IPS DF 4.7 (cell line): Measurements from ENCODE around the gene NDST3.
A peak's percentile ranks its signal among the peaks of the same experiment; 100 is the strongest.

ENCODE experiments used
- DNase-seq: peaks from one replicate; pipeline ENCODE4 v3.0.0-alpha.2; 2013; ENCODE audit warnings: low spot score; ENCODE audit errors: extremely low read depth

NDST3 gene

DNA sequence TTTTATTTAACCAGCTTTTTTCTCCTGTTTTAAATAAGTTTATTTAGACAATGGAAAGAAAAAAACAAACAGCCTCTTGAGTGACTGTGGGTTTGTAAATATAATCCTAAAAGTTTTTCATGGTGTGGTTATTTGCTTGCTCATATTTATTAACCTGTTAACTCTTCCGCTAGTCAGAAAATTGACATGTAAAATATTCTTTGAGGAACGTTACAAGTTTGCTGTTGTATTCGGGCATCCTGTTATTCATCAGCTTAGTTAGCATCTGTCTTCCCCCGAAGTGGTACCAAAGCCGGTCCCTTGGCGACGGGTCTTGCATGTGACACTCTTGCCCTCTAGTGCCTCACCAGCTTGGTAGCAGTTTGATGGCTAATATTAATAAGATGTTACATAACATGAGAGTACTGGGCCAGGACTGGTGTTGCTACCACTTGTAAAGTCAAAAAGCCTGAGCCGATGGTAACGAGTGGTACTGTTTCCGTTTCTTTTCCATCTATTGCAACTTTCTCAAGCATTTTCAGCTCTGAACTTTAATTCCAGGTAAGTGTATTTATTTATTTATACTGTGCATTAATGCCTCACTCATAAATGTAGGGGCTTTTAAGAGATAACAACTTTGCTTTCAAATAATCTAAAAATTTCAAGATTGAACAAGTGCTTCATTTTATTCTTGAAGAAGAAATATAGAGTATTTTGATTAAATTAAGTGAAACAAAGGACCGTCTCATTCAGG is at the start of gene NDST3:
NDST3 (plus strand) TSS at position 434 of the 733 bp plus-strand sequence. CDS start 19,425 bp downstream, outside the sequence.
- DNase-seq, result no peak

DNA sequence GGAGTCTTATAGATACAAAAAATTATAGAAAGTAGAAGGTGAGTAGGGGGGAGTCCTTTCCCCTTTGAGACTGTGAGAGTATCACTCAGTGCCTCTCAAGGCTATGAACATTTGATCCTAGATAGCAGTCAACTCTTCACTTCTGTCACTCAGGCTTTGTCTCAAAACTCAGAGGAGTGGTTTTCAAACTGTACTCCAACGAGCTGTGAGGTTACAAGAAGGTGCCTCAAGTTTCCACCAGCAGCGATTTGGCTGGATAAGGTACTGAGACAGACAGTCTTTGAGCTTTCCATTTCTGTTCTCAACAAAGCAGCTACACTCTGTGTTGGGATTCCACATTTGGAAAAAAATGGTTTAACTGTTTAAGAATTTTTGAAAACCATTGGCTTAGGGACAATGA is 48.0 kb upstream of the NDST3 start:
- no peak for DNase-seq

DNA sequence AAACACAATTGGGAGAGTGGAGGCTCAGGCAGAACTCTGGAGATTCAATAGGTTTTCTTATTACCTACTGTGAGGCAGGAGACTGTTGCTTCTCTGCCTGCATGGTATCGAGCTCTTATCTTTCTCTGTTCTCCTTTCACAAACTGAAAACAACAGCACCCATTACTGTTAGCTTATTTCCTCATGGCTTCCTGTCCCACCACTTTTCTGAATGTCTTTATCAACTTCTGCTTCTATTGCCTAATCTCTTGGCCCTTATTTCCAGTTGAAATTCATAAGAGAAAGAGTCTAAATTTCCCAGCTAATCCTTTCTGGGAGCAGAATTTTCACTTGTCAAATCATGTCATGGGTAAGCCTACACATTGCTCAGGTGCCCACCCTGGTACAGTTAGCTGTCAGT is 46.8 kb upstream of the NDST3 start:
- DNase-seq, result no peak

DNA sequence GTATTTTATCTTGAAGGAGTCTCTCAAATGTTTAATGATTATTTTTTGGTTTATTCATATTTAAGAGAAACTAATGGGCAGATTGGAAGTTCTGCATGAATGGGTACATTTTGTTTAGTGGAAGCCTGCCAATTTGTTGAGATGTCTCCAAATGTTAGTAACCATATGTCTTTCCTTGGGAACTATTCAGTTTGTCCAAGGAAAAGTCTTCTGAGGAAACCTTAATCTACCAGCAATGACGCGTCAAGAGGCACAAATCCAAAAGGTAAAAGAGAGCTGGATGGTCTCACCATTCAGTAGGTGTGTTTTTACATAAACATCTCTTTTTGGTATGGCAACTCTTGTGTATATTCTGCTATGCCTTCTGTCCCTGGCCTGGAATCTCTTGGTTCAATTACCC is 37.4 kb upstream of the NDST3 start:
- no peak for DNase-seq

DNA sequence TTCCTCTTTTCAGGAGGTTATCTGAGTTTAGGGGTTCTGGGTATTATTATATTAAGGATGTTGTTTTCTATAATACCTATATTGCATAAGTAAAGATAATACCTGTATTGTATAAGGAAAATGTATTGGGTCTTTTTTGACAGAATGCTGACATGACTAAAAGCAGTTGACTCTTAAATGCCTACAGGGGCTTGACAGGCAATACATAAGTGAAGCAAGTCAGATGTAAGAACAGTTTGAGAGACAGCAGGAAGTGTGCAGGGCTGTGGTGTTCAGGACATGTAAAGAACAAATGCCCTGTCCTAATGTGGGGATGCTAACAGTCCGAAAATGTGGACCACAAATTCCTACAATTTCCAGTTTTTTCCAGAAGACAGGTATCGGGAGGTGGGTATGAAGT is 30.2 kb upstream of the NDST3 start:
- DNase-seq, result no peak

DNA sequence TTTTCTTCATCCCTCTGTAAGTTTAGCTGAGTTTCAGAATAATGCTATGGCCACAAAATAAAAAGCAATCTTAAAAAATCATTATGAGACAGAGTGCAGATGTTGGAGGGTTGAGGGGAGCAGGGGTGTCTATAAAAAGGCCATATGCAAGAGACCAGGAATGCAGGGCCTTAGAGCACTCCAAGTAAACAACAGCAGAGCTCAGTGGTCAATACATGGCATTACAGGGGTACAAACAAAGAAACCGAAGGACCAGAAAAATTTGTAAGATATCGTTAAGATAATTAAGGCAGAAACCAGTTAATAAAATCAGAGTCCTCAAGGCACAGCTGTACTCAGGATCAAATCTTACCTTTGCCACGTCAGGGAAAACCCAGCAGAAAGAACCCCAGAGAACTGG is 28.4 kb upstream of the NDST3 start:
- DNase-seq, result no peak

DNA sequence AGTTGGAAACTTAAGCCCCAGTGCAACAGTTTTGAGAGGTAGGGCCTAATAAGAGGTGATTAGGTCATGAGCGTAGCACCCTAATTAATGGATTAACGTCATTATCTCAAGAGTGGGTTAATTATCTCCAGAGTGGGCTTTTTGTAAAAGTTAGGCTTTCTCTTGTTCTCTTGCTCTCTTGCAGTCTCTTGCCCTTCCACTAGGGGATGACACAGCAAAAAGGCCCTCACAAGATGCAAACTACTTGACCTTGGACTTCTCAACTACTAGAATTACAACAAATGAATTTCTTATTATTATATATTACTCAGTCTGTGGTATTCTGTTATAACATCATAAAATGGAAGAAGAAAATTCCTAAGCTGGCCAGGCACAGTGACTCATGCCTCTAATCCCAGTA is 22.1 kb upstream of the NDST3 start:
- DNase-seq, result no peak

DNA sequence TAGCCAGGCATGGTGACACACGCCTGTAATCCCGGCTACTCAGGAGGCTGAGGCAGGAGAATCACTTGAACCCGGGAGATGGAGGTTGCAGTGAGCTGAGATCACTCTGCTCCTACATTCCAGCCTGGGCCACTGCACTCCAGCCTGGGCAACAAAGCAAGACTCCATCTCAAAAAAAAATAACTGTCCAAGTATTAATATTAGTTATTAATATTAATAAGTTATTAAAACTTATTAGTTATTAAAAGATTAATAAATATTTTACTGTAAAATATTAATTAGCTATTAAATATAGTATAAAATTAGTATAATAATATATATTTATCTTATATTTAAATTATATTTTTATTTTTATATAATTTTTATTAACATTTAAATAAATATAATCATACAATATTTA is 19.5 kb upstream of the NDST3 start:
- no peak for DNase-seq

DNA sequence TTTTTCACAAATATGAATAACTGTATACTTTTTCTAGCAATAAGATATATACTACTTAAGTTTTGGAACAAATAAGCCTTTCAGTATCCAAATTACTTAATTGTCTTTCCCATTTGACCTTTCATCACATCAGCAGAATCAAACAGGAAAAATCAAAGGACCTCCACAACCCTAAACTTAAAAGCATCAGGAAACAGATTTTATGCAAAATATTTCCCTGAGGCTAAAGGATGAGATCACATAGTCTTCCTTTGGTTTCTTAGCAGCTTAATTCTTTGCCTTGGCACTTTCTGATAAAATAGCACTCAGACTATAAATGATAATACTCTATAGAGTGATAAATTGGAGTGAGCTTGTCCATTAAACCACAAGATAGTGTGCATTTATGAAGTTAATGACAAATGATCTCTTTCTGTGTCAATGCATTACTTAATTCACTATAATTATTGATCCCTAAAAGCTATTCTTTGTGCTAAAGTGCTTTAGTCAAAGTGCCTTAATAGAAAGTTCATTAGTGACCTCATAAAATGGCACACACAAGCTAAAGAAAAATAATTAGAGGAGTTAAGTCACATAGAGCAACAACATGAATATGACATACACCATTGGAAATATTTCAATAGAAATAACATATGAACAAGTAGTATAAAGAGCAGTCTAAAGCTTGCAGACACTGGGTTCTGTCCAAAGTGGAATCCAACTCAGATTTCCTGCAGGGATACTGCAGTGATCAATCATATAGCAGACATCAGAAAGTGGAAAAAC is 15.7 kb upstream of the NDST3 start:
- DNase-seq, result no peak

DNA sequence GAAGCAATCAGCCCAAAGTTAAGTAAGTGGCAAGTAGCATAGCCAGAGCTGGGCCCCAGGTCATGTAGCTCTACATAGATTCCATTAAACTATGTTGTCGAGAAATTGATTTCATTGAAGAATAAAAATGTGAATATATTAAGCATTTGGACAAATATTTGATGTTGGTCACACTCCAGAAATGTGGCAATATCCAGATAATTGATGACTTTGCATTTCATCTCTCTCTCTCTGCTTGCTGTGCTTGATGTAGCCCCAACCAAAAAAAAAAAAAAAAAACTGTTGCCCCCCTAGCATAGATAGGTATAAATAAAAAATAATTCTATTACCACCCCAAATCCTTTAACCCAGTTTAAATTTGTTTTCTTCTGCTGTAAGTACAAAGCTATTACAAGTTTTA is 7.5 kb upstream of the NDST3 start:
- DNase-seq, result no peak

DNA sequence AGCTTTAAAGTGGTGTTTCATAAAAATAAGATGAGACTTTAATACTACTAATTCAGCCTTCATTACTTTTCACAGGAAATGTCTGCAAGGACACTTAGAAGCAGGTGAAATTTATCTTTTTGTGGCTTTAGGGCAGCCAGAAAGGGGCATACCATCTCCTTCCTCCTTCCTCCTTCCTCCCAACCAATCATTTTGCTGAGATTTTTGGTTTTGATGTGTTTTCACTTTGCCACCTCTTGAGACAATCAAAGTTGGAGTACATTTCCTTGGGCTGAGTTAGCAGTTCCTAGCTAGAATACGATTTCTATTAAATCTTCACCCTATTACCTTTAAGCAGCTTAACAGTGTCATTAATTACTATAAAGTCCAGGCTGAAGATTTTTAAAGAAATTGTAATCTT is 5.1 kb upstream of the NDST3 start:
- no peak for DNase-seq

DNA sequence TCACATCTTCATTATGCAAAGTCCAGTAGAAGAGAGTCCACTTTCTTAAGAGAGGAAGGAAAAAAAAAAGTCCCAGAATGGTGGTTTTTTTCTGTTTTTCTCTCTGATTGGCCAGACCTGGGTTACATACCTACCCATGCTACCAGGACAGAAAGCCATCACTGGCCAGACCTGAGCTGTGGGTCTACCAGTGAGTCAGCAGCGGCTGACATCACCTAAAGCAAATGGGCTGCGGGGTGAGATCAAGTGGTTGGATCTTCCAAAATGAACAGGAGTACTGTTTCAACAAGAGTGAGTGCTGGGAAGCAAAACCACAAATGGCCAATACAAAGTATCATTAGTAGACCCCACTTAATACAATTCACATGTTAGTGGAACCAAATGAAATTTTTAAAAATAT is 1.6 kb upstream of the NDST3 start:
- no peak for DNase-seq

DNA sequence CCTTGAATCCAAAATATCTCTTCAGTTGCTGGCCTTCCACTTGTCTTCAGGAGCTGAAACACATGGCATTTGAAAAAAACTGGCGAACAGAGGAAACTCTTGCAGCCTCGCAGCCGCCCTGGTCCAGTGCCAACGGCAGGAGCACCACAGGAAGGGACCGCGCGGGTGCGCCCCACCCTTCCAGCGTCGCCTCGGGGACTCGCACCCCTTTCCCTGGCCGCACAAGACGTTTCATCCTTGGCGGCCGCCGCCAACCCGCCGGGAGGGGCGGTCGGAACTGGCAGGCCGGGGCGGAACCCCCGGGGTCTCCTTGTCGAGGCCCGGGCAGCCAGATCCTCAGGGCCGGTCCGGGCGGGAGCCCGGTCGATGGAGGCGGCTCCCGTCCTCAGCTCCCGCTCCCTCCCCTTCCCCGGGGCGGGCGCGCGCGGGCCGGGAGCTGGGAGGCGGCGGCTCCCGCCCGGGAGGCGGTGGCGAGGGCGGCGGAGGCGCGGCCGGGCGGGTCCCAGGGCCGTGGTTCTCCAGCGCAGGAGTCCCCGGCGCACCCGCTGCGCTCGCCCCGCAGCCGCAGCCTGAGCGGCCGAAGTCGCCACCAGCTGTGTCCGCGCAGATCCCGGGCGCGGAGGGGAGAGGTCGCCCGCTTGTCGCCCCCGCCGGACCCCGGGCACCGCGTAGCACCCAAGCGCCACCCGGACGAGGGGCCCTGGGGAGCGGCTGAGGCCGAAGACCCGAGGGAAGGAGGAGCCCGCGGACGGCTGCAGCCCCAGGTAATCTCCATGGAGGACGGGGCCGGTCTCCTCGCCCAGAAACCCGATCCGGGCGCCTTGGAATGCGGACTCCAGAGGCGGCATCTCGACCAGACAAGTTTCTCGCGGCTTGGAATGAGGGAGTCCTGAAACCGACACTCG is 886 bp upstream of the NDST3 start:
- no peak for DNase-seq

DNA sequence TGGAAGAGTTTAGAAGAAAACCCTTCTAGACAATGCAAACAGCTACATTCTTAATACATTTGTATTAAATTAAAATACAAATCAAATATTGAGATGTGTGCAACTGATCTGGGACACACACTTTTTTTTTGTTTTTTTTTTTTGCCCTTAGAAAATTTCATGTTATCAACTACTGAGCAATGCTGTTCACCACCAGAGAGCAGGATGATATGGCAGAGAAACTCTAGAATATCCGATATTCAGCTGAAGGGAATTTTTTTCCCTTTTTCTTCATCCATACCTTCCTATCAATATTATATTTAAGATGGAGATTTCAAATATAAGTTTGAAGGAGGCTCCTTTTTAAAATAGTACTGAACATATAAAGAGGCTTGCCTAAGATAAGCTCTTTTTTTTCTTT is 1.0 kb downstream of the NDST3 start:
- DNase-seq, result no peak

DNA sequence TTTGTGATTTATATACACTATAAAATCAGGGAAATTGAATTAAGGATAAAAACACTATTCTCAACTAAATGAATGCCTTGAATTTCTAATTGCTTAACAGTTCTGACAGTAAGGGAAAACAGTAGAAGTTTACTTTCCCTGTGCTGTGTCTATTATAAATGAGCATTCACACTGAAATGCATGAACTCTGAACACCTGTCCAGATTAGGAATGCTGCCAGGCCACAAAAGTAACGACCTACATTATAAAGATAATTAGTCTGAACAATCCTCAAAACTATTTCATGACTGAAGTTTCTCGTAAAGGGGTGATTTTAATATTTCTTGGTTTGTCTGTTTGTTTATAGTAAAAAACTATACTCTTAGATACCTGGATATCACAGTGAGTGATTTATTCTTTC is 2.0 kb downstream of the NDST3 start:
- no peak for DNase-seq

DNA sequence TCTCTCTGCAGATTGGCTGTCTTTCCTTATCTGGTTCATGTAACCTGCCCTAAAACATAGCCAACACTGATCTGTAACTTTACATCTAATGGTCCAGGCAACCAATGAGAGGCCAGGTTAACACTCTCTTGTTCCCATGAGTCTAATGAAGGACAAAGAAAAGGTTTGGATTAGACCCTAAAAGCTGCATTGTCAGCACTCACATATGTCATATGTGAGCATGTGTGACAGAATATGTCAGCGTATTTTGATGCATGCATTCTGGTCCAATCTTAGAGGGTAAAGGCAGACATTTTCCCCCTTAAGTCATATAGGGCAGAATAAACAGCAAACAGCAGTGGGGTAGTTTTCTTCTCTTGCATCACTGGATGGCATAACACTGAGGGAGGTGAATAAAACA is 3.7 kb downstream of the NDST3 start:
- DNase-seq, result no peak

DNA sequence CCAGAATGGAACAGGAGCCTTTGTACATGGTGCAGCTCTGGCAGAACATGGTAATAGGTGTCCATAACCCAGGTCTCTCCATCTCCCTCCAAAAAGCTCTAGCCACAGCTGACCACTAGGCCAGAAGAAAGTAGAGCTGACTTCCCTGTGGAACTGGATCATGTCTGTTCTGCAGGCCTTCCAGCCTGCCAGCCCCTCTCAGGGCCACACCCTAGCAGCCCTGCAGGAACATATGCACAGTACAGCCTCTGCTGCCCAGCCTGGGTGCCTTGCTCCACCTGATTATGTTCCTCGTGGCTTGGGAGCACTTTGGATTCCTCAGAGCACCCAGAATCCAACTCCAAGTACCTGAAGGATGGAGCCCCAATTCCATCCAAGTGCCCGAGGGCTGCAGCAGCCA is 12.0 kb downstream of the NDST3 start:
- DNase-seq, result no peak

DNA sequence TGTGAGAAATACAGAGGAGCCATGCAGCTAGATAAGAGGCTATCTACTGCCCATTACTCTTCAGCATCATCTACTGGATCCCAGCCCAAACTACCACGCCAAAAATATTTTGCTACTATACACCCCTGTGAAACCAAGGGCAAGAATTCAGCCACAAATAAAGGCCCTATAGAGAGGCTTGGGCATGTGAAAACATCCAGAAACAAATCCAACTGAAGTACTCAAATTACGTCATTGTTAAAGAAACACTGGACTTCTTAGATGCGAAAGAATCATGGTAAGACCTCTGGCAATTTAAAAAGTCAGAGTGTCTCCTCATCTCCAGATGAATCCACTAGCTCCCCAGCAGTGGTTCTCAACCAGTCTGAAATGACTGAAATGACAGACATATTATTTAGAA is 12.8 kb downstream of the NDST3 start:
- no peak for DNase-seq

DNA sequence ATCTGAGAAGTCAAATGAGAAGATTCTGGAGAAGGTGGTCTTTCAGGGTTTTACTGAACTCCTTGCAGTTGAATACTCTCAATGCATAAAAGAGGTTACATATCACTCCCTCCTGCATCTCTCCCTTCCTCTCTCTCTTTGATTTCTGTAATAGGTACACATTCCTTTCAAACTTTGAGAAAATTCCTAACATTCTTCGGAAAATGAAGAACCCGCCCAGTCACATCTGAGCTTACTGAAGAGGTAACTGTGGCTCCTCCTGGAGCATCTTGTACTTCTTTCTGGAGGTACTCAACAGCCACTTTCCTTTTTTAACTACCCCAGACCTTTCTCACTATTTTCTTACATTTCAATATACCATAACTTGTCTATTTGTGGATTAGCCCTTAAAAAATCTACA is 24.7 kb downstream of the NDST3 start:
- no peak for DNase-seq

DNA sequence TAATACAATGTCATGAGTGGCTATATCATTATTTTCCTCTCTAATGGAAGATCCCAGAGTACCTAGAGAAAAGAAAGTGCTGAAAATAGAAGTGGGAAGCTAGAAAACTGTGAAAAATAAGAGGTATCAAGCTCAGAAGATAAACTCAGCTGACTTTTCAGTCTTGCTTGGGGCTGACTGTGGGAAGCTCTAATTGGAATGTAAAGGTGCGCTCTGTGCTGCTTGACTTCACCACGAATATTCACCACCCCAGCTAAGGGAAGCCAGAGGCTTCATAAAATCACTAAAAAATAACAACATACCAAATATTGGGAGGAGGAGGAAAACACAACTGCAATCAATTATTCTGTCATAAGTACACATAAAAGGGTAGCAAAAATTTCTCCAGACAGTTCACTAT is 25.1 kb downstream of the NDST3 start:
- no peak for DNase-seq

DNA sequence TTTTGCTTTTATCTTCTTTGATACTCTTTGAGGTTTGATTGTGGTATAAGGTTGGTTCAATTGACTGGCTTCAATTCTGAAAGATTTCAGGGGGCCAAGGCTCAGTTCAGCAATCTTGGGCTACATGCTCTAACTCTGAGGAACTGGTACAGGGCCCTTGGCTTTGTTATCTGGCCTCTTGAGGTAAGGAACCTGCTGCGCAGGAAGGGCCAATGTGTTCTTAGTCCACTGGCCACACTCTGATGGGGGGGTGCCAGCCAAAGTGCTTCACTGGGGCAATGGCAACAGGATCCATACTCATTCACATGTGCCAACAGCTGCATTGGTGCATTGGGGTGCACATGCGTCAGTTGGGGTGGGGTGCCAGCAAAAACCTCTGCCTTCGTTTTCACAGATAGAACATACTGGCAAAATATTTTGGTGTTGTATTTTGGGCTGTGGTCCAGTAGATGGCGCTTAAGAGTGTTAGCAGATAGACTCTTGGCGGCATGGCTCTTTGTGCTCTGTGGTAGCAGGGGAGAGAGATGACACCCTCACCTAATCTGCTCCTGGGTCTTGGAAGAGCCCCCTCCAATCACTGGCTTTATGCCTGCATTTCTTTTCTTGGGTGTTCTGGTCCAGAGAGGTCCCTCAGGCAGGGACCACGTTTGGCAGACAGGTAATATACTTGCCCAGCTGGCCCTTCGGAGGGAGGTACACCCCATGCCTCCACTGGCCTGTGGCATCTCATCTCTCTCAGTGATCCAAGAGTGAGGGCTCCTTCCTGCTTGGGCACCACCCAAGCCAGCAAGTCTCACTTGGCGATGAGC is 42.9 kb downstream of the NDST3 start:
- DNase-seq, result peak; percentile 41
